ENCODE results near the gene MLEC.

DNA sequence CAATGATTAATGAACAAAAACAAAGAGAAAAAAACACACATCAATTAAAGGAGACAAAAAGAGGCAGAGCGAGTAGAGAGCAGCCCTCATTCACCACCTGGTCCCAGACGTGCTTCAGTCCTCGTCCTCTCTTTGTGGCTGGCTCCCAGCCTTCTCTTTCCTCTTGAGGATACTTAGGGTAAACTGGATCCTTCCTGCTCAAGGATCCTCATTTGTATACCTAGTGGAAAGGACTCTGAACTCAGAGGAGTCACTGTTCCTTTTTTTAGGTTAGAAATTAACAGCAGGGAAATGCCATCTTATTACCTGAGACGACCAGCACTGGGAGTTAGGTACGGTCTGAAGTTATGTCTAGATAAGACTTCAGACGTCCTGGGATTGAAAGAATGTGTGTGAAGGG, 9.7 kb downstream of the MLEC start:
- TF ChIP-seq EZH2phosphoT487 (IDR thresholded peaks at IDR 0.05; ENCODE audit: low read length) (no peak), EZH2 (optimal IDR thresholded peaks at IDR 0.05; ENCODE audit: low read depth, low read length) (no peak)
- TF ChIP-seq, protein P1, sequence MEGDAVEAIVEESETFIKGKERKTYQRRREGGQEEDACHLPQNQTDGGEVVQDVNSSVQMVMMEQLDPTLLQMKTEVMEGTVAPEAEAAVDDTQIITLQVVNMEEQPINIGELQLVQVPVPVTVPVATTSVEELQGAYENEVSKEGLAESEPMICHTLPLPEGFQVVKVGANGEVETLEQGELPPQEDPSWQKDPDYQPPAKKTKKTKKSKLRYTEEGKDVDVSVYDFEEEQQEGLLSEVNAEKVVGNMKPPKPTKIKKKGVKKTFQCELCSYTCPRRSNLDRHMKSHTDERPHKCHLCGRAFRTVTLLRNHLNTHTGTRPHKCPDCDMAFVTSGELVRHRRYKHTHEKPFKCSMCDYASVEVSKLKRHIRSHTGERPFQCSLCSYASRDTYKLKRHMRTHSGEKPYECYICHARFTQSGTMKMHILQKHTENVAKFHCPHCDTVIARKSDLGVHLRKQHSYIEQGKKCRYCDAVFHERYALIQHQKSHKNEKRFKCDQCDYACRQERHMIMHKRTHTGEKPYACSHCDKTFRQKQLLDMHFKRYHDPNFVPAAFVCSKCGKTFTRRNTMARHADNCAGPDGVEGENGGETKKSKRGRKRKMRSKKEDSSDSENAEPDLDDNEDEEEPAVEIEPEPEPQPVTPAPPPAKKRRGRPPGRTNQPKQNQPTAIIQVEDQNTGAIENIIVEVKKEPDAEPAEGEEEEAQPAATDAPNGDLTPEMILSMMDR (IDR thresholded peaks at IDR 0.05; ENCODE audit: low read length), result no peak
